Gastrocnemius medialis (tissue), 4 donors: ENCODE data around the gene LIPF. TPM values are rescaled to one million over a fixed set of nuclear protein-coding genes. Genes with fewer than 3 reads are reported as not detected.

ENCODE experiments used
- ATAC-seq, 2 donors: fragments of 150-250 bp; one replicate each; pipeline ENCODE4 v1.9.1; 2016
- DNase-seq, 2 donors: peaks; one replicate each; pipeline ENCODE4 v3.0.0-alpha.2; 2019
- H3K27ac ChIP-seq, 4 donors: fragments of 200-600 bp; sonication (generic); 1 replicate in 1 of 4; 2 replicates in 3 of 4; pipeline ENCODE4 v1.5.1; 2016 to 2018; ENCODE audit warnings: mild to moderate bottlenecking in 2 of 4, moderate library complexity in 1 of 4
- H3K27me3 ChIP-seq, 3 donors: fragments of 200-600 bp; sonication (generic) in 2 of 3; 1 replicate in 1 of 3; 2 replicates in 2 of 3; pipeline versions ENCODE4 v1.5.1 to v1.6.0; 2016 to 2019; ENCODE audit warnings: mild to moderate bottlenecking in 1 of 3, moderate library complexity in 1 of 3
- H3K36me3 ChIP-seq, 2 donors: fragments of 200-600 bp; sonication (generic) in 1 of 2; one replicate each; pipeline ENCODE4 v1.5.1; 2017 to 2018
- H3K4me1 ChIP-seq, 2 donors: fragments of 200-600 bp; sonication (generic) in 1 of 2; one replicate each; pipeline ENCODE4 v1.5.1; 2016 to 2017; ENCODE audit warnings: mild to moderate bottlenecking in 2 of 2
- H3K4me3 ChIP-seq, 4 donors: fragments of 200-600 bp; sonication (generic) in 3 of 4; 1 replicate in 1 of 4; 2 replicates in 3 of 4; pipeline ENCODE4 v1.5.1; 2016 to 2019; ENCODE audit warnings: mild to moderate bottlenecking in 2 of 4
- H3K9me3 ChIP-seq, 3 donors: fragments of 200-600 bp; sonication (generic) in 2 of 3; 1 replicate in 1 of 3; 2 replicates in 2 of 3; pipeline ENCODE4 v1.5.1; 2016 to 2019
- POLR2A ChIP-seq, 2 donors: fragments of 450-650 bp; IDR thresholded peaks; one replicate each; pipeline ENCODE4 v1.6.1; 2017; ENCODE audit warnings: antibody characterized with exemption in 2 of 2, mild to moderate bottlenecking in 2 of 2, moderate library complexity in 2 of 2
- in situ Hi-C, 4 donors: fragments of 200-750 bp; cut with MboI; loops; one replicate each; pipeline versions ENCODE4 v1.15.0 to v1.8.0; 2017; ENCODE audit warnings: low sequenced_read_pairs in 4 of 4
- intact Hi-C: fragments of 100-400 bp; cut with DNase I; formaldehyde crosslinking; loops from one replicate; pipeline ENCODE4 v1.15.1; 2023; ENCODE audit warnings: low total_unique reads
- total RNA-seq, 4 donors: library from RNA; depleted of rRNA; stranded (reverse); fragments of >200 nt; gene quantifications; one replicate each; pipeline versions ENCODE4 v1.1.0 to v1.2.3, GENCODE V29; 2016
- TF ChIP-seq, protein P1 (sequence below), 5 experiments: fragments of 450-650 bp in 3 of 5; fragments of 200-600 bp in 2 of 5; sonication (generic) in 2 of 5; IDR thresholded peaks in 4 of 5; conservative IDR thresholded peaks in 1 of 5; 1 replicate in 4 of 5; 2 replicates in 1 of 5; pipeline ENCODE4 v1.5.1; 2016 to 2019; ENCODE audit warnings: antibody characterized with exemption in 5 of 5, mild to moderate bottlenecking in 3 of 5, moderate library complexity in 3 of 5

The LIPF gene
- total RNA-seq, 4 donors from 2014 or later = 0.36 TPM; not detected in 3

- no peaks in the 10 kb centered on the region for H3K9me3 ChIP-seq
- H3K4me3 ChIP-seq = no peak overlapping the region
- DNase-seq (no peak), ATAC-seq (no peak)
- no peak overlapping the region for H3K27ac ChIP-seq
- in situ Hi-C loops = no loop called here
- H3K4me1 ChIP-seq = no peaks in the 10 kb centered on the region
- H3K36me3 ChIP-seq = no peaks in the 10 kb centered on the region
- intact Hi-C loops = no loop called here
- no peak for TF ChIP-seq POLR2A (IDR thresholded peaks at IDR 0.05)
- TF ChIP-seq, protein P1, sequence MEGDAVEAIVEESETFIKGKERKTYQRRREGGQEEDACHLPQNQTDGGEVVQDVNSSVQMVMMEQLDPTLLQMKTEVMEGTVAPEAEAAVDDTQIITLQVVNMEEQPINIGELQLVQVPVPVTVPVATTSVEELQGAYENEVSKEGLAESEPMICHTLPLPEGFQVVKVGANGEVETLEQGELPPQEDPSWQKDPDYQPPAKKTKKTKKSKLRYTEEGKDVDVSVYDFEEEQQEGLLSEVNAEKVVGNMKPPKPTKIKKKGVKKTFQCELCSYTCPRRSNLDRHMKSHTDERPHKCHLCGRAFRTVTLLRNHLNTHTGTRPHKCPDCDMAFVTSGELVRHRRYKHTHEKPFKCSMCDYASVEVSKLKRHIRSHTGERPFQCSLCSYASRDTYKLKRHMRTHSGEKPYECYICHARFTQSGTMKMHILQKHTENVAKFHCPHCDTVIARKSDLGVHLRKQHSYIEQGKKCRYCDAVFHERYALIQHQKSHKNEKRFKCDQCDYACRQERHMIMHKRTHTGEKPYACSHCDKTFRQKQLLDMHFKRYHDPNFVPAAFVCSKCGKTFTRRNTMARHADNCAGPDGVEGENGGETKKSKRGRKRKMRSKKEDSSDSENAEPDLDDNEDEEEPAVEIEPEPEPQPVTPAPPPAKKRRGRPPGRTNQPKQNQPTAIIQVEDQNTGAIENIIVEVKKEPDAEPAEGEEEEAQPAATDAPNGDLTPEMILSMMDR (IDR thresholded peaks at IDR 0.05 in 4 of 5, conservative IDR thresholded peaks at IDR 0.05 in 1 of 5) = no peak
- no peaks in the 10 kb centered on the region for H3K27me3 ChIP-seq
Observed at GRCh38 chr10:88668465-88668864, 4.2 kb downstream of the LIPF start.

DNA sequence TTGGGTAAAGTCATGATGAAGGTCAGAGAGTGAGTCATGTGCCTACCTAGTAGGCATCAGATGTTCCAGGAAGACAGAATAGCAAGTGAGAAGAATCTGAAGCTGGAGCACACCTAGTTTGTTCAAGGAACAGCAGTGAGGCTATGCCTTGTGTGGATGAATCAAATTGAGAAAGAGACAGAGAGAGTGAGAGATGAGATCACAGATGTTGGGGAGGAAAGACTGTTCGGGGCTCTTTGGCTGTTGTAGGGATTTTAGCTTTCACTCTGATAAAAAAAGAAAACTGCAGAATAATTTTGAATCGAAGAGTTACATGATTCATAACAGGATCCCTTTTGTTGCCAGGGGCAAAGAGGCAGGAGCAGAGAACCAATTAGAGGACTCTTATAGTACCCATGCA is 6.3 kb downstream of the LIPF start:
- in situ Hi-C loops (no loop called here), intact Hi-C loops (no loop called here)
- no peaks in the 10 kb centered on the region for H3K9me3 ChIP-seq
- no peaks in the 10 kb centered on the region for H3K4me1 ChIP-seq
- DNase-seq = no peak
- ATAC-seq = no peak
- no peak overlapping the region for H3K4me3 ChIP-seq
- H3K36me3 ChIP-seq = no peaks in the 10 kb centered on the region
- no peaks in the 10 kb centered on the region for H3K27me3 ChIP-seq
- H3K27ac ChIP-seq = no peak overlapping the region
- TF ChIP-seq POLR2A (IDR thresholded peaks at IDR 0.05) = no peak
- TF ChIP-seq, protein P1 (IDR thresholded peaks at IDR 0.05 in 4 of 5, conservative IDR thresholded peaks at IDR 0.05 in 1 of 5) = no peak

DNA sequence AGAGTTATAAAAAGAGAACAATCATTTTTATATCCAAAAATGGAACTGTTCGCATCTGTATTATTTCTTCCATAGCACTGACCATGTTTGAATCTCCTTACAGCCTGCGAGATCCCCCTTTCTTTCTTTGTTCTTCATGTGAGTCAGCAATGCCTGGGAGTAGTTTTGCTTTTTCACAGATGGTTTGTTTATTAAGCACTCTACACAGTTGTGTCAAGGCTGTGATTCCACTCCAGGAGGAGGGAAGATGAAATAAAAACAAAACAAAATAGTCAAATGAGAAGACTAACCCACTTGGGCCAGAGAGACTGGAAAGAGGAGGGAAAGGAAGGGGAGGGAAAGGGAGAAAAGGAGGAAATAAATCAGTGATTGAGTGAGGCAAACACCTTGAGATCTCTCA is 7.8 kb downstream of the LIPF start:
- intact Hi-C loops (no loop called here), in situ Hi-C loops (no loop called here)
- Histone ChIP-seq H3K27me3 (no peaks in the 10 kb centered on the region), H3K27ac (no peak overlapping the region), H3K9me3 (no peaks in the 10 kb centered on the region), H3K4me3 (no peak overlapping the region), H3K4me1 (no peaks in the 10 kb centered on the region), H3K36me3 (no peaks in the 10 kb centered on the region)
- DNase-seq (no peak), ATAC-seq (no peak)
- no peak for TF ChIP-seq POLR2A (IDR thresholded peaks at IDR 0.05)
- TF ChIP-seq, protein P1 (IDR thresholded peaks at IDR 0.05 in 4 of 5, conservative IDR thresholded peaks at IDR 0.05 in 1 of 5) = no peak

GRCh38 chr10:88676283-88677060 is 12.2 kb downstream of the LIPF start:
- TF ChIP-seq, protein P1 (IDR thresholded peaks at IDR 0.05 in 4 of 5, conservative IDR thresholded peaks at IDR 0.05 in 1 of 5) = no peak
- TF ChIP-seq POLR2A (IDR thresholded peaks at IDR 0.05) = no peak
- in situ Hi-C loops = no loop called here

More at GRCh38 chr10:88676283-88677060, 12.2 kb downstream of the LIPF start:
- intact Hi-C loops = no loop called here
- ATAC-seq = no peak
- no peaks in the 10 kb centered on the region for H3K27me3 ChIP-seq
- DNase-seq = no peak
- no peak overlapping the region for H3K4me3 ChIP-seq
- H3K9me3 ChIP-seq = no peaks in the 10 kb centered on the region
- H3K27ac ChIP-seq = no peak overlapping the region
- H3K4me1 ChIP-seq = no peaks in the 10 kb centered on the region
- no peaks in the 10 kb centered on the region for H3K36me3 ChIP-seq
